Heart left ventricle (tissue), 16 donors: Measurements from ENCODE around the gene ERBB4. TPM values are rescaled to one million over a fixed set of nuclear protein-coding genes. Genes with fewer than 3 reads are reported as not detected.

Experiments
- ATAC-seq, 4 donors: fragments of 200-7000 bp; cut with Tn5 transposase; one replicate each; pipeline ENCODE4 v1.9.1; 2020 to 2022; ENCODE audit warnings: moderate library complexity in 4 of 4, mild to moderate bottlenecking in 3 of 4, moderate number of reproducible peaks in 1 of 4
- DNase-seq, 5 donors: peaks; one replicate each; pipeline ENCODE4 v3.0.0-alpha.2; 2020
- H3K27ac ChIP-seq, 12 donors: fragments of 200-600 bp; sonication (generic) in 4 of 12; one replicate each; pipeline versions ENCODE4 v1.5.0 to v1.8.0; 2016 to 2022; ENCODE audit warnings: mild to moderate bottlenecking in 2 of 12
- H3K27me3 ChIP-seq, 9 donors: fragments of 200-600 bp; sonication (generic) in 2 of 9; one replicate each; pipeline versions ENCODE4 v1.5.1 to v1.8.0; 2016 to 2022; ENCODE audit warnings: mild to moderate bottlenecking in 3 of 9
- H3K36me3 ChIP-seq, 9 donors: fragments of 200-600 bp; sonication (generic) in 2 of 9; one replicate each; pipeline versions ENCODE4 v1.5.0 to v1.8.0; 2018 to 2022; ENCODE audit warnings: mild to moderate bottlenecking in 2 of 9
- H3K4me1 ChIP-seq, 12 donors: fragments of 200-600 bp; sonication (generic) in 4 of 12; one replicate each; pipeline versions ENCODE4 v1.5.0 to v1.8.0; 2016 to 2022; ENCODE audit warnings: mild to moderate bottlenecking in 3 of 12
- H3K4me3 ChIP-seq, 12 donors: fragments of 200-600 bp; sonication (generic) in 4 of 12; one replicate each; pipeline versions ENCODE4 v1.5.0 to v1.8.0; 2017 to 2022; ENCODE audit warnings: mild to moderate bottlenecking in 9 of 12, moderate library complexity in 4 of 12
- H3K9me3 ChIP-seq, 12 donors: fragments of 200-600 bp; sonication (generic) in 4 of 12; one replicate each; pipeline versions ENCODE4 v1.5.0 to v1.8.0; 2016 to 2022; ENCODE audit warnings: mild to moderate bottlenecking in 1 of 12
- POLR2A ChIP-seq, 2 donors: fragments of 450-650 bp; IDR thresholded peaks; one replicate each; pipeline ENCODE4 v1.6.1; 2017; ENCODE audit warnings: antibody characterized with exemption in 2 of 2, mild to moderate bottlenecking in 2 of 2, moderate library complexity in 2 of 2
- WGBS, 4 donors: extraction: QIAGEN DNeasy Blood & Tissue Kit in 2 of 4; methylation state at CpG; one replicate each; pipeline versions ENCODE4 v1.1.5 to v1.1.7; 2013 to 2018; 5-methylcytosine and 5-hydroxymethylcytosine counted together
- intact Hi-C, 10 donors: fragments of 100-400 bp; cut with DNase I; formaldehyde crosslinking; loops; one replicate each; pipeline versions ENCODE4 v1.11.1 to v1.14.2; 2022
- polyA plus RNA-seq, 2 donors: library from polyadenylated mRNA; stranded (reverse); fragments of 200-250 nt; gene quantifications; one replicate each; pipeline ENCODE4 v1.2.3, GENCODE V29; 2013
- total RNA-seq, 9 donors: library from RNA; depleted of rRNA in 2 of 9; stranded (reverse); fragments of >200 nt in 2 of 9; fragmentation: NEBNext Ultra II Directional in 3 of 9; extraction: Animal tissue kit (Norgen Biotek cat#: 25700) in 3 of 9; gene quantifications; one replicate each; pipeline versions ENCODE4 v1.1.0 to v1.2.4, GENCODE V29; 2016 to 2023
- TF ChIP-seq, protein P1 (sequence below), 12 donors: fragments of 200-600 bp; sonication (generic) in 4 of 12; IDR thresholded peaks; one replicate each; pipeline versions ENCODE4 v1.5.0 to v1.8.0; 2018 to 2022; ENCODE audit warnings: antibody characterized with exemption in 12 of 12, mild to moderate bottlenecking in 5 of 12
- donor health status: ischemic (EF 13 %, LVEDD 7.1; RV severe dilation, severe dysfunction).
- donor health status: healthy with polysubstance abuse.
- donor health status: DM: no; HTN: yes; CAD: no.
- donor health status: DM: no; HTN: no; CAD: no.
- donor health status: ischemic (EF 25% LVEDD 6.9; RV normal size, moderate dysfunction).
- donor health status: ischemic (EF 25% LVEDD 5.7; RV mildly dilated, moderate dysfunction).
- donor health status: healthy.
- donor health status: DM: yes; HTN: yes; CAD: no.
- donor health status: ischemic (EF 35%, LVEDD 5.7; RV mildly dilated, moderate dysfunction).
- donor health status: nonischemic (EF 11% LVEDD 7.7; RV severe dilation, severe dysfunction).
- donor health status: DM: yes; HTN: yes; CAD: no.
- donor health status: PGD.
- donor health status: ischemic (EF 29% LVEDD 5.4; RV normal size, mild dysfunction).
- donor health status: nonischemic (EF 23%, LVEDD 6.1; RV moderate dilation, normal function).

The ERBB4 gene
- total and polyA plus RNA-seq, 11 donors, result 1.3 to 29.5 (median 11.7) TPM

DNA sequence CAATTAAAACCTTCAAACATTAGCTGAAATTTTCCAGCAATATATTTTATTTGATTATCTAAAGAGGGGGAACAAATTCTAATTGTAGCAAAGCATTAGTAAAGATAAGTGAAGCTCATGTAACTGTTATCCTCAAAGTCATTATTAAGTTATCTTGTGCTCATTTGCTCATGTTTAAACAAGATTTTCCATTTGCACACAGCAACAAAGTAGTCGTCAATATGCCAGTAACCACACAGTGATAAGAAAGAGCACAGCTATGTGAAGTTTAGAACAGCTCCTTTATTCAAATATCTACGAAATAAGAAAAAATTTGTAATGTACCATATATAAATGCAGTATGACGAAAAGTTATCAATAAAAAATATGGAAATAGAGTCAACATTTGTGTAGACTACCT is 159.5 kb downstream of the ERBB4 start:
- intact Hi-C loops, result no loop called here
- Histone ChIP-seq H3K27me3 (no peaks in the 10 kb centered on the region), H3K36me3 (no peaks in the 10 kb centered on the region), H3K4me3 (no peak overlapping the region), H3K4me1 (no peaks in the 10 kb centered on the region), H3K9me3 (no peaks in the 10 kb centered on the region), H3K27ac (no peak overlapping the region)
- 25 to 59% (median 44%) methylated on average over 3 of the region's 3 CpGs for WGBS, 4 donors
- TF ChIP-seq, protein P1, sequence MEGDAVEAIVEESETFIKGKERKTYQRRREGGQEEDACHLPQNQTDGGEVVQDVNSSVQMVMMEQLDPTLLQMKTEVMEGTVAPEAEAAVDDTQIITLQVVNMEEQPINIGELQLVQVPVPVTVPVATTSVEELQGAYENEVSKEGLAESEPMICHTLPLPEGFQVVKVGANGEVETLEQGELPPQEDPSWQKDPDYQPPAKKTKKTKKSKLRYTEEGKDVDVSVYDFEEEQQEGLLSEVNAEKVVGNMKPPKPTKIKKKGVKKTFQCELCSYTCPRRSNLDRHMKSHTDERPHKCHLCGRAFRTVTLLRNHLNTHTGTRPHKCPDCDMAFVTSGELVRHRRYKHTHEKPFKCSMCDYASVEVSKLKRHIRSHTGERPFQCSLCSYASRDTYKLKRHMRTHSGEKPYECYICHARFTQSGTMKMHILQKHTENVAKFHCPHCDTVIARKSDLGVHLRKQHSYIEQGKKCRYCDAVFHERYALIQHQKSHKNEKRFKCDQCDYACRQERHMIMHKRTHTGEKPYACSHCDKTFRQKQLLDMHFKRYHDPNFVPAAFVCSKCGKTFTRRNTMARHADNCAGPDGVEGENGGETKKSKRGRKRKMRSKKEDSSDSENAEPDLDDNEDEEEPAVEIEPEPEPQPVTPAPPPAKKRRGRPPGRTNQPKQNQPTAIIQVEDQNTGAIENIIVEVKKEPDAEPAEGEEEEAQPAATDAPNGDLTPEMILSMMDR (IDR thresholded peaks at IDR 0.05), result no peak
- TF ChIP-seq POLR2A (IDR thresholded peaks at IDR 0.05), result no peak
- ATAC-seq, result no peak
- no peak for DNase-seq

DNA sequence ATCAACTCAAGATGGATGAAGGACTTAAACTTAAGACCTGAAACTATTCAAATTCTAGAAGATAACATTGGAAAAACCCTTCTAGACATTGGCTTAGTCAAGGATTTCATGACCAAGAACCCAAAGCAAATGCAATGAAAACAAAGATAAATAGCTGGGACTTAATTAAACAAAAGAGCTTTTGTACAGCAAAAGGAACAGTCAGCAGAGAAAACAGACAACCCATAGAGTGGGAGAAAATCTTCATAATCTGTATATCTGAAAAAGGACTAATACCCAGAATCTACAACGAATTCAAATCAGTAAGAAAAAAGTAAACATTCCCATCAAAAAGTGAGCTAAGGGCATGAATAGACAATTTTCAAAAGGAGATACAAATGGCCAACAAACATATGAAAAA is 171.2 kb downstream of the ERBB4 start:
- TF ChIP-seq, protein P1 (IDR thresholded peaks at IDR 0.05), result no peak
- no peak for TF ChIP-seq POLR2A (IDR thresholded peaks at IDR 0.05)
- H3K4me1 ChIP-seq, result no peaks in the 10 kb centered on the region
- intact Hi-C loops, result no loop called here
- ATAC-seq, result no peak
- H3K27me3 ChIP-seq, result no peaks in the 10 kb centered on the region
- WGBS, 4 donors, result 56 to 77% (median 66%) methylated on average over 1 of the region's 1 CpG
- H3K36me3 ChIP-seq, result no peaks in the 10 kb centered on the region
- DNase-seq, result no peak
- no peaks in the 10 kb centered on the region for H3K9me3 ChIP-seq
- H3K4me3 ChIP-seq, result no peak overlapping the region
- H3K27ac ChIP-seq, result no peak overlapping the region

DNA sequence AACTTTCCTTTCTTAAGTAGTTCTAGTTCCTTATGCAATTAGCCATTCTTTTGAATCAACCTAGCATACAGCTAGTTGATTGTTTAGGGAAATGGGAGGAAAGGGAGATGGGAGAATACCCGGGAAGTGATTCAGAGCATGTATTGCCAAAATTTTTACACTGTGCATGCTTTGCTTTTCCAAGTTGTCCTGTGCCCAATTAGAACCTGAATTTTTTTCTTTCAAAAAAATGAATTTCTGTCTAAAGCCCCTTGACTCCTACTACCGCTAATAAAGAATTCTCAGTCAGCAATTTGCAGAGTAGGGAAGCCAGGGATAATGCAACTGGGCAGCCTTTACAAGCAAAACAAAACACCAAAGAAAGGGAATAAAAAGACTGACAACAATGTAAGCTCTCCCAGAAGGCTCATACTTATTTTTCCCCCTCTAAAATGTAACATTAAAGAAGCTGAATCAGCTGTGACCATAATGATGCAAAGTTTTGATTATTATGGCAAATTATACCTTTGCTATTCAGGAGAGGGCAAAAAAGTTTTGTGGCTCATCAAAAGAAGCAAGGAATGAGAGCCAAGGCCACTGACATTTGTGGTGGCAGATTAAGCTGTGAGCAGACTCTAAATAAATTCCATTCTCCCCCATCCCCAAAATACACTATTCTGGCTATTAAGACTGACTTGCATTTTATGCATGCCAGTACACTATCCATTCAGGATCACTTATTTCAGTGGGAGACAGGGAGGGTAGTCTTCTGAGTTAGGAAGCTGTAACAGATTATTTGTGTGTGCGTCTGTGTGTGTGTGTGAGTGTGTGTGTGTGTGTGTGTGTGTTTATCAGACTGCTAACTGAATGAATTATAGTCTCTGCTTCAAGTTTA is 174.3 kb downstream of the ERBB4 start:
- no peak for ATAC-seq
- 53 to 60% (median 54%) methylated on average over 3 of the region's 3 CpGs for WGBS, 4 donors
- Histone ChIP-seq H3K27ac (no peak overlapping the region), H3K4me3 (no peak overlapping the region), H3K9me3 (no peaks in the 10 kb centered on the region), H3K27me3 (no peaks in the 10 kb centered on the region), H3K36me3 (no peaks in the 10 kb centered on the region), H3K4me1 (no peaks in the 10 kb centered on the region)
- DNase-seq, result no peak
- no peak for TF ChIP-seq POLR2A (IDR thresholded peaks at IDR 0.05)
- TF ChIP-seq, protein P1 (IDR thresholded peaks at IDR 0.05), result no peak
- intact Hi-C loops, result no loop called here

DNA sequence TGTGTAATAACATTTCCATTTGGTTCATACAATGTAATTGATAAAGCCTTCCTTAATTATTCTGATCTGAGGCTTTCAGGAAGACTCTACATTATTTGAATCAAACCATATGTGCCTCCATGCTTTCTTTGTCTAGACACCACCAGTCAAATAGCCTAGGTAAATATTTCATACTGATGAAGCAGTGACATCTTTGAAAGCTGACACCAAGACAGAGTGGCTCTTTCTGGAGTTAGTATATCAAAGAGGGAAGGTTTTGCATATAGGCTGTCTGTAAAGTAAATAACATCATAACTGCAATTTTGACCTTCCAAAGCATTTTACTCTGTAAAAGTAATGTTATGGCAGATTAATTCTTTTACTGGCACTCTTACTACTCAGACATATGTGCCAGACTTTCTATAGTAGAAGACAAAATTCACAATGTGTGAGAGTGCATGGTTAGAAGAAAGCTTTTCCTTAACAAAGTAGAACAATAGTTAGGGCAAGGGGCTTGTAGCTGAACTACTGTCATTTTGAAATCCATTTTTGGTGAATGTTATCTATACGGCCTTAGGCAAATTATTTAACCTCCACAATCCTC is 177.3 kb downstream of the ERBB4 start:
- ATAC-seq, result no peak
- no peak overlapping the region for H3K27ac ChIP-seq
- DNase-seq, result no peak
- intact Hi-C loops, result no loop called here
- H3K9me3 ChIP-seq, result no peaks in the 10 kb centered on the region
- no peaks in the 10 kb centered on the region for H3K36me3 ChIP-seq
- H3K4me3 ChIP-seq, result no peak overlapping the region
- no peaks in the 10 kb centered on the region for H3K27me3 ChIP-seq
- H3K4me1 ChIP-seq, result no peaks in the 10 kb centered on the region
- 58 to 82% (median 69%) methylated on average over 1 of the region's 1 CpG for WGBS, 4 donors
- TF ChIP-seq POLR2A (IDR thresholded peaks at IDR 0.05), result no peak
- TF ChIP-seq, protein P1 (IDR thresholded peaks at IDR 0.05), result no peak
